ENCODE measurements around the gene AP2A1. TPM values are rescaled to one million over a fixed set of nuclear protein-coding genes. Genes with fewer than 3 reads are reported as not detected.
A peak's percentile ranks its signal among the peaks of the same experiment; 100 is the strongest.

The AP2A1 gene
- total and polyA plus RNA-seq, 9 of the 15 experiments (the other 6 are each of a cell fraction or from before 2014, with no cell fraction given), result 0.55 to 150 (median 31.9) TPM

DNA sequence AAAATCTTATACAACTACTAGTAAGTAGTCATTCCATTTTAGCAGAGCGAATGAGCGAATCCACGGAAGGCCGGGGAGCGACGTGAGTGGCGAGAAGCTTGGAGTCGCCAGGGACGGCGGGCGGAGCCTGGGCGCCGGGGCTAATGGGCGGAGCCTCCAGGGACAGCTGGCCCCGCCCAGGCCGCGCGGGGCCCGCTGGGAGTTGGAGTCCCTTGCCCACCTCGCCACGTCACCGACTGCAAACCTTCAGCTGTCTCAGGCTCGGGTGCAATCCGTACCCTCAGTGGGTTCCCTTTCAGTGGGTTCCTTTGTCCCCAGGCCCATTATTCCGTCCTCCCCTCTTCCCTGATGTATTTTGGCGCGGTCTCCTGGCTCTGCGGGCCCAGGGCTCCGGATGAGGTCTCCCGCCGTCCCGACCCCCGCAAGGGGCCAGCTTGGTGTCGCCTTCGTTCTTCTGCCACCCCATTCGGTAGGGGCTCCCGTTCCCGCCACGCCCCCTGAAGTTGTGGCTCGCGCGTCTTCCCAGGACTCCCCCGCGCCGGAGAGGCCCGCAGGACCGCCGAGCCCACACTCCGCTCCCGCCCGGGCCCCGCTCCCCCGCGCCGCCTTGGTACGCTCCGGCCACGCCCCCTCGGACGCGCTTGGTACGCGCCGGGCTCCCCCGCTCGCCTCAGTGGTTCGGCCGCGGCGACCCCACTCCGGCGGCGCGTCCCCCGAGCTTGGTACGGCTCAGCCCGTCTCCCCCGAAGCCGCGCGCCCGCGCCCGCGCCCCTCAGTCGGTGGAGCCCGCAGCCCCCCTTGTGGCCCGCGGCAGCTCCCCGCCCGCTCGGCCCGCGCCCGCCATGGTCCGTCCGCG lies 83.9 kb downstream of the AP2A1 start, which contains the start of gene PTOV1 (continued):
- TF ChIP-seq, protein P1, sequence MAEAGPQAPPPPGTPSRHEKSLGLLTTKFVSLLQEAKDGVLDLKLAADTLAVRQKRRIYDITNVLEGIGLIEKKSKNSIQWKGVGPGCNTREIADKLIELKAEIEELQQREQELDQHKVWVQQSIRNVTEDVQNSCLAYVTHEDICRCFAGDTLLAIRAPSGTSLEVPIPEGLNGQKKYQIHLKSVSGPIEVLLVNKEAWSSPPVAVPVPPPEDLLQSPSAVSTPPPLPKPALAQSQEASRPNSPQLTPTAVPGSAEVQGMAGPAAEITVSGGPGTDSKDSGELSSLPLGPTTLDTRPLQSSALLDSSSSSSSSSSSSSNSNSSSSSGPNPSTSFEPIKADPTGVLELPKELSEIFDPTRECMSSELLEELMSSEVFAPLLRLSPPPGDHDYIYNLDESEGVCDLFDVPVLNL (CRISPR knock-in tag; IDR thresholded peaks at IDR 0.05; ENCODE audit: low read depth), result peak; percentile 65; the same call in 1 of the 2 replicates
- TF ChIP-seq ZFX (CRISPR knock-in tag; IDR thresholded peaks at IDR 0.05) (peak; percentile 99), MBD2 (IDR thresholded peaks at IDR 0.05; ENCODE audit: borderline replicate concordance, low read depth) (peak; percentile 92), TAF7 (tag; IDR thresholded peaks at IDR 0.05) (peak; percentile 58), ZNF780A (CRISPR knock-in tag; IDR thresholded peaks at IDR 0.05) (no peak), XRCC5 (IDR thresholded peaks at IDR 0.05; ENCODE audit: low read depth, low read length) (no peak; the same call in 1 of the 2 replicates), CBFA2T3 (IDR thresholded peaks at IDR 0.05) (peak; percentile 18; the same call in 1 of the 2 replicates), FOS (IDR thresholded peaks at IDR 0.05; ENCODE audit: extremely low read depth, insufficient read length) (no peak), HDAC1 (IDR thresholded peaks at IDR 0.05) (peak in 1 of 2 experiments; percentile 79; a peak in 2 of 4 replicates), CTBP1 (IDR thresholded peaks at IDR 0.05; ENCODE audit: borderline replicate concordance) (peak; percentile 75), NONO (IDR thresholded peaks at IDR 0.05; ENCODE audit: low read depth in 2 of 2, low read length in 1 of 2) (peak in 1 of 2 experiments; percentile 98; a peak in 2 of 4 replicates), NR2F6 (CRISPR knock-in tag; IDR thresholded peaks at IDR 0.05) (peak; percentile 78; the same call in 1 of the 2 replicates), ZNF316 (IDR thresholded peaks at IDR 0.05) (peak; percentile 85), ADNP (tag; IDR thresholded peaks at IDR 0.05) (no peak), PCBP1 (IDR thresholded peaks at IDR 0.05; ENCODE audit: low read depth, low read length, poor library complexity, severe bottlenecking) (peak; percentile 75), HMG20A (CRISPR knock-in tag; conservative IDR thresholded peaks at IDR 0.05) (no peak), ZNF253 (CRISPR knock-in tag; conservative IDR thresholded peaks at IDR 0.05) (no peak), GABPB1 (CRISPR knock-in tag; IDR thresholded peaks at IDR 0.05) (peak; percentile 75; the same call in 1 of the 2 replicates), LARP7 (IDR thresholded peaks at IDR 0.05) (no peak; the same call in 1 of the 2 replicates), RBFOX2 (IDR thresholded peaks at IDR 0.05; ENCODE audit: low read depth, low read length) (peak; percentile 89), POLR3A (IDR thresholded peaks at IDR 0.05; ENCODE audit: borderline replicate concordance, extremely low read depth, insufficient read depth, insufficient read length) (no peak)
- TF ChIP-seq, protein P2, sequence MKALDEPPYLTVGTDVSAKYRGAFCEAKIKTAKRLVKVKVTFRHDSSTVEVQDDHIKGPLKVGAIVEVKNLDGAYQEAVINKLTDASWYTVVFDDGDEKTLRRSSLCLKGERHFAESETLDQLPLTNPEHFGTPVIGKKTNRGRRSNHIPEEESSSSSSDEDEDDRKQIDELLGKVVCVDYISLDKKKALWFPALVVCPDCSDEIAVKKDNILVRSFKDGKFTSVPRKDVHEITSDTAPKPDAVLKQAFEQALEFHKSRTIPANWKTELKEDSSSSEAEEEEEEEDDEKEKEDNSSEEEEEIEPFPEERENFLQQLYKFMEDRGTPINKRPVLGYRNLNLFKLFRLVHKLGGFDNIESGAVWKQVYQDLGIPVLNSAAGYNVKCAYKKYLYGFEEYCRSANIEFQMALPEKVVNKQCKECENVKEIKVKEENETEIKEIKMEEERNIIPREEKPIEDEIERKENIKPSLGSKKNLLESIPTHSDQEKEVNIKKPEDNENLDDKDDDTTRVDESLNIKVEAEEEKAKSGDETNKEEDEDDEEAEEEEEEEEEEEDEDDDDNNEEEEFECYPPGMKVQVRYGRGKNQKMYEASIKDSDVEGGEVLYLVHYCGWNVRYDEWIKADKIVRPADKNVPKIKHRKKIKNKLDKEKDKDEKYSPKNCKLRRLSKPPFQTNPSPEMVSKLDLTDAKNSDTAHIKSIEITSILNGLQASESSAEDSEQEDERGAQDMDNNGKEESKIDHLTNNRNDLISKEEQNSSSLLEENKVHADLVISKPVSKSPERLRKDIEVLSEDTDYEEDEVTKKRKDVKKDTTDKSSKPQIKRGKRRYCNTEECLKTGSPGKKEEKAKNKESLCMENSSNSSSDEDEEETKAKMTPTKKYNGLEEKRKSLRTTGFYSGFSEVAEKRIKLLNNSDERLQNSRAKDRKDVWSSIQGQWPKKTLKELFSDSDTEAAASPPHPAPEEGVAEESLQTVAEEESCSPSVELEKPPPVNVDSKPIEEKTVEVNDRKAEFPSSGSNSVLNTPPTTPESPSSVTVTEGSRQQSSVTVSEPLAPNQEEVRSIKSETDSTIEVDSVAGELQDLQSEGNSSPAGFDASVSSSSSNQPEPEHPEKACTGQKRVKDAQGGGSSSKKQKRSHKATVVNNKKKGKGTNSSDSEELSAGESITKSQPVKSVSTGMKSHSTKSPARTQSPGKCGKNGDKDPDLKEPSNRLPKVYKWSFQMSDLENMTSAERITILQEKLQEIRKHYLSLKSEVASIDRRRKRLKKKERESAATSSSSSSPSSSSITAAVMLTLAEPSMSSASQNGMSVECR (CRISPR knock-in tag; IDR thresholded peaks at IDR 0.05), result peak; percentile 87
- TF ChIP-seq, protein P3, sequence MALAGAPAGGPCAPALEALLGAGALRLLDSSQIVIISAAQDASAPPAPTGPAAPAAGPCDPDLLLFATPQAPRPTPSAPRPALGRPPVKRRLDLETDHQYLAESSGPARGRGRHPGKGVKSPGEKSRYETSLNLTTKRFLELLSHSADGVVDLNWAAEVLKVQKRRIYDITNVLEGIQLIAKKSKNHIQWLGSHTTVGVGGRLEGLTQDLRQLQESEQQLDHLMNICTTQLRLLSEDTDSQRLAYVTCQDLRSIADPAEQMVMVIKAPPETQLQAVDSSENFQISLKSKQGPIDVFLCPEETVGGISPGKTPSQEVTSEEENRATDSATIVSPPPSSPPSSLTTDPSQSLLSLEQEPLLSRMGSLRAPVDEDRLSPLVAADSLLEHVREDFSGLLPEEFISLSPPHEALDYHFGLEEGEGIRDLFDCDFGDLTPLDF (CRISPR knock-in tag; IDR thresholded peaks at IDR 0.05), result peak; percentile 90
